ENCODE data around the gene USP38. TPM values are rescaled to one million over a fixed set of nuclear protein-coding genes. Genes with fewer than 3 reads are reported as not detected.

USP38 gene
- total RNA-seq, 3 donors from 2014 or later = 19.7 to 28.2 (median 21.6) TPM

DNA sequence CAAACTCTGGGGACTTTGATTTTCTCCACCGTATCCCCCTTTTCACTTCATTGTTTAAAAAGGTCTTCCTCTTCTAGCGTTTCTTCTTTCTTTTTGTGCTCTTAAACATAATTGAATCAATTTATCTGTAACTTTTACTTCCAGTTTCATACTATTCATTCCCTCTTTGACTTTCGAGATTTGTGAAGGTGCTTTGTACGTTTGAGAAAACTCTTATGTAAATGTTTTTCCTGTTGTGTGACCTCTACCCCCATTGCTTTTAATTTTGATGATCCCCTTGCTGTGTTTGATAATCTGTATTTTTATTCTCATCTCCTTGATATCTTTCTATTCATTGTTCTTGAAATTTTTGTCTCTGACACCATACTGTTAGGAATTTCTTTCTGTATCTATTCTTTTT, 4.8 kb downstream of the USP38 start:
- peak overlapping the region in 1 of 3 donors; percentile 15 for H3K4me3 ChIP-seq
- H3K27ac ChIP-seq = no peak overlapping the region
- TF ChIP-seq, protein P1, sequence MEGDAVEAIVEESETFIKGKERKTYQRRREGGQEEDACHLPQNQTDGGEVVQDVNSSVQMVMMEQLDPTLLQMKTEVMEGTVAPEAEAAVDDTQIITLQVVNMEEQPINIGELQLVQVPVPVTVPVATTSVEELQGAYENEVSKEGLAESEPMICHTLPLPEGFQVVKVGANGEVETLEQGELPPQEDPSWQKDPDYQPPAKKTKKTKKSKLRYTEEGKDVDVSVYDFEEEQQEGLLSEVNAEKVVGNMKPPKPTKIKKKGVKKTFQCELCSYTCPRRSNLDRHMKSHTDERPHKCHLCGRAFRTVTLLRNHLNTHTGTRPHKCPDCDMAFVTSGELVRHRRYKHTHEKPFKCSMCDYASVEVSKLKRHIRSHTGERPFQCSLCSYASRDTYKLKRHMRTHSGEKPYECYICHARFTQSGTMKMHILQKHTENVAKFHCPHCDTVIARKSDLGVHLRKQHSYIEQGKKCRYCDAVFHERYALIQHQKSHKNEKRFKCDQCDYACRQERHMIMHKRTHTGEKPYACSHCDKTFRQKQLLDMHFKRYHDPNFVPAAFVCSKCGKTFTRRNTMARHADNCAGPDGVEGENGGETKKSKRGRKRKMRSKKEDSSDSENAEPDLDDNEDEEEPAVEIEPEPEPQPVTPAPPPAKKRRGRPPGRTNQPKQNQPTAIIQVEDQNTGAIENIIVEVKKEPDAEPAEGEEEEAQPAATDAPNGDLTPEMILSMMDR (IDR thresholded peaks at IDR 0.05) = no peak
- TF ChIP-seq POLR2A (IDR thresholded peaks at IDR 0.05) (no peak), POLR2AphosphoS5 (IDR thresholded peaks at IDR 0.05) (no peak)

DNA sequence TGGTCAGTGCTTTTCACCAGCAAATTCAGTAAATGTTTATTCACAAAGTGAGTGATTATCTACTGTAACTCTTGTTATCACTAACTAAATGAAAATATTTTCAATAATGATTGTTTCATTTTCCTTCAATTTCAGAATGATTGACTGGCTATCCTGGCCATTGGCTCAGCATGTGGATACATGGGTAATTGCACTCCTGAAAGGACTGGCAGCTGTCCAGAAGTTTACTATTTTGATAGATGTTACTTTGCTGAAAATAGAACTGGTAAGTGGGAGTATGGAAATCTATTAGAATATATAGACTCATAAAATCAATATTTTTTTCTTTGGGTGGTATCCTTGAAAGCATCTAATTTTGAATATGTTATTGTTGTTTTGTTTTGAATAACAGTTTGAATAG, 10.9 kb downstream of the USP38 start:
- H3K36me3 ChIP-seq = no peaks in the 10 kb centered on the region
- no peak overlapping the region for H3K27ac ChIP-seq
- TF ChIP-seq, protein P1 (IDR thresholded peaks at IDR 0.05) = no peak
- TF ChIP-seq POLR2AphosphoS5 (IDR thresholded peaks at IDR 0.05) (no peak), POLR2A (IDR thresholded peaks at IDR 0.05) (no peak)
- no peaks in the 10 kb centered on the region for H3K9me3 ChIP-seq
- intact Hi-C loops (cut with DNase I; ENCODE audit: low total_unique reads) = no loop called here
- H3K27me3 ChIP-seq = no peaks in the 10 kb centered on the region
- no peaks in the 10 kb centered on the region for H3K4me1 ChIP-seq
- no peak for DNase-seq (ENCODE audit: low spot score in 2 of 2)
- H3K4me3 ChIP-seq = no peak overlapping the region

More for the DNA sequence above, 4.8 kb downstream of the USP38 start:
- DNase-seq (ENCODE audit: low spot score in 2 of 2) = no peak
- no peaks in the 10 kb centered on the region for H3K27me3 ChIP-seq
- no peaks in the 10 kb centered on the region for H3K36me3 ChIP-seq
- H3K9me3 ChIP-seq = no peaks in the 10 kb centered on the region
- H3K4me1 ChIP-seq = peaks cover 0 to 10% of the 10 kb centered on the region in 2 donors
- intact Hi-C loops (cut with DNase I; ENCODE audit: low total_unique reads) = no loop called here

DNA sequence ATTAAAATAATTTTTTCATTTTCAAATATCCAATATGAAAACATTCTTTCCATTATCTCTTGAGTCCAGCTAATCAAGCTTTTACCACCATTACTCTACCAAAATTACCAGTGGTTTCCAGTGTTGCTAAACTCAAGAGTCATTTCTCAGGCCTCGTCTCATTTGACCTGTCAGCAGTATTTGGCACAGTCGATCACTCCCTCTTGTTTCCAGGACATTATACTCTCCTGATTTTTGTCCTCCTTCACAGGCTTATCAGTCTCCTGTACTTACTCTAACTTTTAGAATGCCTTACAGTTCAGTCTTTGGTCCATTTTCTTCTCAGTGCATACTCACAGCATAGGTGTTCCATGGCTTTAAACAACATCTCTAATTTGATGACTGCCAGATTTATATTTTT, 11.6 kb downstream of the USP38 start:
- H3K27me3 ChIP-seq = no peaks in the 10 kb centered on the region
- no peak overlapping the region for H3K4me3 ChIP-seq
- H3K4me1 ChIP-seq = no peaks in the 10 kb centered on the region
- H3K9me3 ChIP-seq = no peaks in the 10 kb centered on the region
- intact Hi-C loops (cut with DNase I; ENCODE audit: low total_unique reads) = no loop called here
- H3K36me3 ChIP-seq = no peaks in the 10 kb centered on the region
- TF ChIP-seq POLR2A (IDR thresholded peaks at IDR 0.05) = no peak
- no peak for TF ChIP-seq POLR2AphosphoS5 (IDR thresholded peaks at IDR 0.05)
- TF ChIP-seq, protein P1 (IDR thresholded peaks at IDR 0.05) = no peak
- DNase-seq (ENCODE audit: low spot score in 2 of 2) = no peak
- no peak overlapping the region for H3K27ac ChIP-seq

DNA sequence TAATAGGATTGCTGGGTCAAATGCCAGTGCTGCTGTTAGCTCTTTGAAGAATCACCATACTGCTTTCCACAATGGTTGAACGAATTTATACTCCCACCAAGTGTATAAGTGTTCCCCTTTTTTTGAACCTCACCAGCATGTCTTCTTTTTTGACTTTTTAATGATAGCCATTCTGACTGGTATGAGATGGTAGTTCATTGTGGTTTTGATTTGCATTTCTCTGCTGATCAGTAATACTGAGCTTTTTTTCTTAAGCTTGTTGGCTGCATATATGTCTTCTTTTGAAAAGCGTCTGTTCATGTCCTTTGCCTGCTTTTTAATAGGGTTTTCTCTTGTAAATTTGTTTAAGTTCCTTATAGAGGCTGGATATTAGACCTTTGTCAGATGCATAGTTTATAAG, 14.8 kb downstream of the USP38 start:
- no peaks in the 10 kb centered on the region for H3K9me3 ChIP-seq
- no peaks in the 10 kb centered on the region for H3K36me3 ChIP-seq
- TF ChIP-seq POLR2A (IDR thresholded peaks at IDR 0.05) (no peak), POLR2AphosphoS5 (IDR thresholded peaks at IDR 0.05) (no peak)
- TF ChIP-seq, protein P1 (IDR thresholded peaks at IDR 0.05) = no peak
- no peak for DNase-seq (ENCODE audit: low spot score in 2 of 2)
- no peak overlapping the region for H3K27ac ChIP-seq
- no peaks in the 10 kb centered on the region for H3K4me1 ChIP-seq
- H3K4me3 ChIP-seq = no peak overlapping the region
- intact Hi-C loops (cut with DNase I; ENCODE audit: low total_unique reads) = no loop called here
- H3K27me3 ChIP-seq = no peaks in the 10 kb centered on the region

DNA sequence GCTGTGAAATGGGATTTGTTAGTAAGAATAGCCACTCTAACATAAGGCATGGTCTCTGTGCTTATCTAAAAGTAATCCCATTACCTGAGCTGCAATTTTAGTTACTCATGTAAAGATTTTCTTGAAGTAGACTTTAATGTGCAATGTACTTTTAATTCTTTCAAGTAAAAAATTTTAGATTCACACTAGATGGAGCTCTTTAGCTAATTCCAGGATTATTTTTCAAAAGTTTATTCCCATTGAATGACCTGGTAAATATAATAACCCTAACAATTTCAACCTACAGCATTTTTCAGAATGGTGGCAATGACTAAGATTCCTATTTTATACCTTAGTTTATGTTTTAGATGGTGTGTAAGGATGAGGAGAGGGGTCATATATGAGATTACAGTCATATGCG, 18.1 kb downstream of the USP38 start:
- no peak overlapping the region for H3K4me3 ChIP-seq
- H3K9me3 ChIP-seq = no peaks in the 10 kb centered on the region
- no peaks in the 10 kb centered on the region for H3K36me3 ChIP-seq
- no peak for DNase-seq (ENCODE audit: low spot score in 2 of 2)
- TF ChIP-seq POLR2A (IDR thresholded peaks at IDR 0.05) = no peak
- TF ChIP-seq, protein P1 (IDR thresholded peaks at IDR 0.05) = no peak
- TF ChIP-seq POLR2AphosphoS5 (IDR thresholded peaks at IDR 0.05) = no peak
- H3K4me1 ChIP-seq = no peaks in the 10 kb centered on the region
- intact Hi-C loops (cut with DNase I; ENCODE audit: low total_unique reads) = no loop called here
- no peaks in the 10 kb centered on the region for H3K27me3 ChIP-seq
- H3K27ac ChIP-seq = no peak overlapping the region
